ENCODE results near the gene SGSM2.

The SGSM2 gene

DNA sequence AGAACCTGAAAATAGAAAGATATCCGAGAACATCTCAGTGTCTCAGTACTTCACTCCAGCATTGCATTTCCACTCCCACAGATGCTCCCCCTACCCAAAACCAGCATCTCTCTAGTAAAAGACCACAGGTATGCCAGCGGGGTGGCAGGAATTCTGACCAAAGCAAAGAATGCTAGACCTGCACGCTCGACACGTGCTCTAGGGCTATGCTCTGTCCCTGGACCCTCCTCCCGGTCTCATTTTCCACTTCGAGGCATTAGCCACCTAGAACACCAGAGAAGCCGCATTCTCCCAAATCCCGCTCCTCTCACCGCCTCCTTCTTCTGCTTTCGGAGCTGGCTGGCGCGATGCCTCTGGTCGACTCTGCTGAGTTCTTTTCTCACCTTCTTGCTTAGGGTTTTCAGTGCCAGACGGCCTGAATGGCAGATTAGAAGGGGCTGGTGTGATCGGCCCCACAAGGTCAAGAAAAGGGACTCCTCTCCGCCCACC lies 1.5 kb upstream of the SGSM2 start:
- peak in 1 of 51 donors; percentile 67 for DNase-seq

DNA sequence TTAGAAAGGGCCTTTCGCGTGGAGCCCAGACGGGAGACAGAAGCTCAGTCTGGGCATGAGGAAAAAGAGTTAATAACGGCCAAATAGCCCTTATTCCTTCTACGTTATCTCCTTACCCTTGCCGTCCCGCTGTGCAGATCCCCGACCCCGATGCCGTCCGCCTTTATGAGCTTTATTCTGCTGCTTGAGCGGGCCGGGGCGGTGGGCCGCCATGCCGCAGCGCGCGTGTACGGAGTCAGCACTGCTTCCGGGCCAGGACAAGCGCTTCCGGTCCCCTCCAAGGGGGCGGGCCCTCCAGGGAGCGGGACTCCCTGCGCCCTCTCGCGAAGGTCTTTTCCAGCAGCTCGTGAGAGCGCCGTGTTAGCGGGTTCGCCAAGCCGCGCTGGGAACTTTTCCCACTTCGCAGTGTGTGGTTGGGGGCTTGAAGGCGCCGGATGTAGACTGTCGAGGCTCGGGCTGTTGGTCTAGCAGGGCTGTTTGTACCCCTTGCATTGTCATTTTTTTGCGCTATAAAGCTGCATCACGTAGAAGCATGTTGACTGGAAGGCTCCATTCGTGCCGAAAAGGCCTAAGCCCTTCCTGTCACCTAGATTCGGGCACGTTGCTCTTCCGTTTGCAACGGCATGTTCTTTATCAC lies 968 bp upstream of the SGSM2 start, which contains the start of gene TSR1:
Gene TSR1, minus strand, starts transcription at position 243 of the 637 bp plus-strand sequence. Its CDS starts 30 bp downstream, at position 213.
- DNase-seq: peak; percentile 31 to 95 (median 85)

DNA sequence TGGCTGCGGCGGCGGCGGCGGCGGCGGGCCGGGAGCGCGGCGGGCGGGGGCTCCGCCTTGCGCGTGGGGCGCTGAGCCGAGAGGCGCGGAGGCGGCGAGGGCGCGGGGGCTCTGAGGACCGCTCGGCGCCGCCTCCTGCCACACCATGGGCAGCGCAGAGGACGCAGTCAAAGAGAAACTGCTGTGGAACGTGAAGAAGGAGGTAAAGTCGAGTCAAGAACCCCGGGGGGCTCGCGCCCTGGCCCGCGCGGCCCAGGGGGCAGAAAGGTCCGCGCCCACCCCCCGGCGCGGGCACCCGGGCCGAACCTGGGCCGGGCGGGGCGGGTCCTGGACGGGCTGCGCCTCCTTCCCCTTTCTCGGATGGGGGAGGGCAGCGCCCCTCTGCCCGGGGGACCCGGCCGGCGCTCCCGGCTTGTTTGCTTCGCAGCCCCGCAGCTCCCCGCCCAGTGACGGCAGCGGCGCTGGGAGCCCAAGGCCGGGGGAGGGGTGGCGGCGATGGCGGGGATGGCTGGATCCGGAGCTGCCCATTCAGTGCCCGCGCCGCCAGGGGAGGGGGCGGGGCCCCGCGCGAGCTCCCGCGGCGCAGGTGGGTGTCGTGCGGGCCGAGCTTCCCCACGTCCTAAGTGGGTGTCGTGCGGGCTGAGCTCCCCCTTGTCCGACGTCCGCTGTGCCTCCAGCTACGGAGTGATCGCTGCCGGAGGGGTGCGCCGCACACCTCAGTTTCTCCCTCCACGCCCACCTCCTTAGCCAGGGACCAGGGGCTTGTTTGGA lies 428 bp downstream of the SGSM2 start:
- DNase-seq: peak in 38 of 51 donors; percentile 10 to 72 (median 48)

DNA sequence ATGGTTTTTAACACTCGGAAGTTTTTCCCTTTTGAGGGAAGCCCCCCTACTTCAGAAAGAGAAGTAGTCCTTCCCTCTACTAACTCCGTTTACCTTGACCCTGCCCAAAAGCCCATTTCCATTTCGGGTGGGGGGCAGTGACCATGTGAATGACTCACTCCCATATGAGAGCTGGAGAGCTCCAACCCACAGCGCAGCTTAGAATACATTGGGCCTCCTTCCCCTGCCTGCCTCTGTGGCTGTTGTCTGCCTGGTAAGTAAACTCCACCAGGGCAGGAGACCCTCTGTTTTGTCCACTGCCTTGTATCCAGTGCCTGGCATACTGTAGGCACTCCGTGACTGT lies 985 bp downstream of the SGSM2 start:
- DNase-seq: peak in 4 of 51 donors; percentile 9 to 50 (median 19)

DNA sequence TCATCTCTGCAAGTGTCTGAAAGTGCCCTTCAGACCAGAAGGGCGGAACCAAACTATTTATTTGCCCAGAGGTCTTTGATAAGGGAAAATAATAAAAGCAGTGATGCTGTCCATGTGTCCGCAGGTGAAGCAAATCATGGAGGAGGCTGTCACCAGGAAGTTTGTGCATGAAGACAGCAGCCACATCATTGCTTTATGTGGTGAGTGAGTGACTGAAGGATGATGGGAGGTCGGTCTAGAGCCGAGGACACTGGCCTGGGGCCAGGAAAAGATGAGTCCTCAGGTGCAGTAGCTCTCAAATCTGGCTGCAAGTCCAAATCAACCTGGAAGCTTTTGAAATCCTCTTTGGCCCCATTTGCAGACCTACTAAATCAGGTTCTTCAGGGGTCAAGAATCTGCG lies 6.1 kb downstream of the SGSM2 start:
- no peak for DNase-seq

- DNase-seq: no peak
These were observed 7.2 kb downstream of the SGSM2 start for GRCh38 chr17:2344528-2344927.

DNA sequence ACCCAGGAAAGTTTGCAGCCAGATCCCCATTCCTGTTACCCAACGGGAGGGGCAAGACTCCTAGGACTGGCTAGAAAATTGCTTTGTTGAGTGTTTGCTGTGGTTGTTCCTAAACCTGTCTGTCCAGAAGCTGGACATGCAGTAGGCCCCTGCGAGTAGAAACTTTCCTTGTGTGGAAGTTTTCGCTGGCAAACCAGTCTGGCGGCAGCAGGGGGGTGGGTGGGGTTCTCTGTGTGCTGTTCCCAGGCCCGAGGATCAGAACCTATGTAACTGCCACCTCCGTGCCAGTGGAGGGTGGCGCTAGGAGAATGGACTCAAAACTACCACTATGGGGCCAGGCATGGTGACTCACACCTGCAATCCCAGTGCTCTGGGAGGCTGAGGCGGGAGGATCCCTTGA lies 9.2 kb downstream of the SGSM2 start:
- no peak for DNase-seq

GRCh38 chr17:2347805-2348685 lies 10.7 kb downstream of the SGSM2 start:
- peak in 30 of 51 donors; percentile 14 to 73 (median 48) for DNase-seq

DNA sequence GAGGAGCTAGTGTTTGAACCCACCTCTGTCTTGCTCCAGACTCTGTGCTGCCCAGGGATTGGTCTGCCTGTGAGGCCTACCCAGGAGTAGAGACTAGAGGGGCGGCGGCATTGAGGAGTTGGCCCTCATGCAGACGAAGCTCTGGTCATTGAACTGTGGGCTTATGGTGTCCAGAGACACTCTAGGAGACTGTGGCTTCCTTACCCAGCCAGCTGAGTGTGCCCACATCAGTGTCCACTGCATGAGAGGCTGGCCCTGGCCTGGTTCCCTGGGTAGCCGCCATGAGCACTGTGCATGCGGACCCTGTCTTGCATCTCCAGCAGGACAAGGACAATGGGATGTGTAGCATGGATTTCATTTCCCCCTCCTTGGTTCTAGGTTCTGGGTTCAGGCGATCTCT lies 14.0 kb downstream of the SGSM2 start:
- no peak for DNase-seq

GRCh38 chr17:2354311-2354710 lies 17.0 kb downstream of the SGSM2 start:
- DNase-seq: no peak

GRCh38 chr17:2357237-2357636 lies 19.9 kb downstream of the SGSM2 start:
- DNase-seq: no peak

GRCh38 chr17:2357931-2358434 lies 20.7 kb downstream of the SGSM2 start:
- DNase-seq: no peak

- DNase-seq: no peak
These were observed 23.9 kb downstream of the SGSM2 start for GRCh38 chr17:2361010-2361760.

- DNase-seq: no peak
These were observed 24.7 kb downstream of the SGSM2 start for GRCh38 chr17:2362016-2362415.

DNA sequence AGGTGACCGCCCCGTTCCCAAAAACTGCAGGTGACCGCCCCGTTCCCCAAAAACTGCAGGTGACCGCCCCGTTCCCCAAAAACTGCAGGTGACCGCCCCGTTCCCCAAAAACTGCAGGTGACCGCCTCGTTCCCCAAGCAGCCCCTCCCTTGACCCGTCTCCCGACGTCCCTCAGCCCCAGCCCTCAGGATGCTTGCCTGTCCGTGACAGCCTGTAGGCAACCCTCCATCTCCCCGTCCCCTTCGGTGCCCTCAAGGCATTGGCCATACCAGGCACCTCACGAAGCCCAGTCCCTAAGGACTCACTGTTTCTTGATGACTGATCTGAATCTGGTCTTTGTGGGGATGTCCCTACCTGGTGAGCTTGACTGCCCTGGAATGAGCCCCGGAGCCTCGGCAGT lies 25.1 kb downstream of the SGSM2 start:
- no peak for DNase-seq

DNA sequence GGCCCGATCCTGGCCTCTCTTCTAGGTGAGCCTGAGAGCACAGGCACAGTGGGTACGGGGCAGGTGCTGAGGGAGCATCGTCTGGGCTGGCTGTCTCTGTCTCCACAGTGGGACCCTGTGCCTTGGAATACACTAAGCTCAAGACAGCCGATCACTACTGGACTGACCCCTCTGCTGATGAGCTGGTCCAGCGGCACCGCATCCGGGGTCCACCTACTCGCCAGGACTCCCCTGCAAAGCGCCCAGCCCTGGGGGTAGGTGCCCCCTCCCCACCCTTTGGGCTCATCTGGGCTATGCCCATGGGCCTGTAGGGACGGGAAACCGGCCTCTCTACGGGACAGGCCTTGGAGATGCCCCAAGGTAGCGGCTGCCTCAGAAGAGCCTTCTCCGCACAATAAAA lies 25.6 kb downstream of the SGSM2 start:
- DNase-seq: no peak

- no peak for DNase-seq
These were observed 26.0 kb downstream of the SGSM2 start for GRCh38 chr17:2363318-2363717.

- DNase-seq: peak in 15 of 51 donors; percentile 8 to 48 (median 26)
These were observed 26.8 kb downstream of the SGSM2 start for GRCh38 chr17:2363851-2364762.

- DNase-seq: no peak
These were observed 27.4 kb downstream of the SGSM2 start for GRCh38 chr17:2364763-2365116.

GRCh38 chr17:2365132-2365531 lies 27.8 kb downstream of the SGSM2 start:
- DNase-seq: no peak
